GM19351 (cell line): ENCODE results near the gene CYP4F22.
"Not testable (repeated sequence)": the region's sequence is repeated elsewhere in the genome, so short reads cannot be mapped to it uniquely, and the experiment has no call there.

Experiments used
- ATAC-seq: cut with Tn5 transposase; IDR thresholded peaks from one replicate; pipeline ENCODE4 v1.9.1; 2021; ENCODE audit warnings: mild to moderate bottlenecking, moderate library complexity; ENCODE audit not compliant: unreplicated experiment

Gene CYP4F22

DNA sequence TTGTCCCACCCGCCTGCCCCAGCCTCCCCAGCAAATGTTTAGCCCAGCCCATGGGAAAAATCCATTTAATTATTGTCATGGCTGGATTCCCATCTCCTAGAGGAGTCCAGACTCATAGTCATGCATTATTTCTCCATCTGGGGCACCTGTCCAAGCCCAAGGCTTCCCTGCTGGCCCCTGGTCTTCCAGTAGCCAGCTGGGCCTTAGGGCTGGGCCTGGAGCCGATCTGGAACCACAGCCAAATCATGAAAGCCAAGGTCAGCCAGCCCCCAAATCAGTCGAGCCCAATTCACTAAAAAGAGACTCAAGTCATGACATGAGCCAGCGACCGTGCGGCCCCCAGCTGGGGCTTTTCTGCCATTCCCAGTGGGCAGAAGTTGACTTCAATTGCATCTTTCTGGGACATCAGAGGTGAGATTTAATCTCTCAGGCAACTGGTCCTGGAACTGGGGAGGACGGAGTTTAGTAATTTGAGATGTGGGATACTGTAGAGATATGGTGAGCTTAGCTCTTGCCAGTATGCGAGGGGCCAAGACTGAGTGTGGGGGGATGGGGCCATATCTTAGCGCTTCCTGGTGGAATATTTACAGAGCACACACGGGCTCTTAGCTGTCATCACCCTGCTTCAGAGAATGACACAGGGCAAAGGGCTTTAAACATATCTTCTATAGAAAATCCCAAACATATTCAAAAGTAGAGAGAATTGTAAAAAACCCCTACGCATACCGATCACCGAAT lies 19.7 kb upstream of the CYP4F22 start:
- ATAC-seq: no peak

DNA sequence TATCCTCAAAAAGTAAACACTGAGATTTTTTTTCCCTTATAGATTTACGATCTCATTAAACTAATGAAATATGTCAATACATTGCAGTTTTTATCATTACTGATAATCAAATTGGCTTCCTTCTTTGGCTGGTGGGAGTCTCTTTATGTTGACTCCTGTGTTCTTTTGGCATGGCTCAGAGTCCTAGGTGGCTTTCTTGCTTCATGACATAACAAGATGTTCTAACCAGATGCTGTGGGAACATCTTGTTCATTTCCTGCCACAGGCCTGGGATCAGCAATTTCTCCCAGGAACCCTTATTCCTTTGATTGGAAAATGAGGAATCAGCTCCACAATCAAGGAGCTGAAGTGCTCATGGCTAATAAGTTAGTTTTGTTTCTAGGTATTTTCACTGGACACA lies 13.2 kb upstream of the CYP4F22 start:
- no peak for ATAC-seq

DNA sequence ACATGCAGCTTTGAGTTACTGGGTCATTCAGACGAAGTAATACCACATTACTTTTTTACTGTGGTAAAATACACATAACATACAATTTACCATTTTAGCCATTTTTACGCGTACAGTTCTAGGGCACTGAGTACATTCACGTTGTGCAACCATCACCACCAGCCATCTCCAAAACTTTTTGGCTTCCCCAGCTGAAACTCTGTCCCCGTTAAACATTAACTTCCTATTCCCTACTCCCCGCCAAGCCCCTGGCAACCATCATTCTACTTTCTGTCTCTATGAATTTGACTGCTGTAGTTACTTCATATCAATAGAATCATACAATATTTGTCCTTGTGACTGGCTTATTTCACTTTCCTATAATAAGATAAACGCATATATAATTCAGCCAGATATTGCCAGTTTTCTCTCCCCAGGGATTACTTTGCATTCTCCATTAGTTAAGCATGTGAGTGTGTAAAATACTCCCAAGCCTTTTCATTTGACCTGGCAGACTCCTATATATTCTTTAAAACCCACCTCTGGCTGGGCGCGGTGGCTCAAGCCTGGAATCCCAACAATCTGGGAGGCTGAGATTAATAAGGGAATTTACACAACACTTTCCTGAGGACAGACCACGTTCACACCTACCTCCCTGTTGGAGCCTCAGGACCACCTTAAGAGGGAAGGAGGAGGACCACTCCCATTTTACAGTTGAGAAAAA lies 10.0 kb upstream of the CYP4F22 start:
- ATAC-seq: no peak

DNA sequence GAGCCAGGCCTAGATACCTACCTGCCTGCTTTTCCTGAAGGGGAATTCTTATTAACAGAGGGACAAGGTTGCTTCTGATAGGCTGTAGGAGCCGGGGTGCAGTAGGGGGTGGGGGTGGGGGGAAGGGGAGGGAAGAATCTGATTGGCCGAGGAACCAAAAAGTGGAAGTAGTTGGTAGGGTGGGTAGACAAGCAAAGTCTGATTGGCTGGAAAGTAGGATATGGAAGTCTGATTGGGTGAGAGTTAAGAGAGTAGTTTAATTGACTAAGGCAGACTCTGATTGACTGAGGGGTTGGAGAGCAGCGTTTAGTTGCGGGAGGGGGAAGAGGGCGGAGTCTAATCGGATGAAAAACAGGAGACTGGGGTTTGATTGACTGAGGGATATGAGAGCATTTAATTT lies 9.4 kb upstream of the CYP4F22 start:
- no peak for ATAC-seq

DNA sequence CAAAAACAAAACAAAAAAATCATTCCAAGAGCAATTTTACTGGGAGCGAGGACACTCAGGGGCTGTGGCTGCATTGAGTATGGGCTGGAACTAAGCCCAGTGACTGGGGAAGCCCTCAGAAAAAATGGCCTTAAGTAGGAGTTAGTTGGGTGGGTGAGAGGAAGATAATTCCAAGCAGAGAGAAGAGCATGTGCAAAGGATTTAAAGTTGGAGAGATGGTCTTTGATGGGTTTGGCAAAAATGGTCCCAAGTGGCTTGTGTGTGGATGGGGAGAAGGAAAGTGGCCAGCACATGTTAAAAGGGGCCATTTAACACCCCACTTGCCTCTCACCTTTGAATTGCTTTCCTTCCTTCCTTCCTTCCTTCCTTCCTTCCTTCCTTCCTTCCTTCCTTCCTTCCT lies 6.7 kb upstream of the CYP4F22 start:
- ATAC-seq: no peak

DNA sequence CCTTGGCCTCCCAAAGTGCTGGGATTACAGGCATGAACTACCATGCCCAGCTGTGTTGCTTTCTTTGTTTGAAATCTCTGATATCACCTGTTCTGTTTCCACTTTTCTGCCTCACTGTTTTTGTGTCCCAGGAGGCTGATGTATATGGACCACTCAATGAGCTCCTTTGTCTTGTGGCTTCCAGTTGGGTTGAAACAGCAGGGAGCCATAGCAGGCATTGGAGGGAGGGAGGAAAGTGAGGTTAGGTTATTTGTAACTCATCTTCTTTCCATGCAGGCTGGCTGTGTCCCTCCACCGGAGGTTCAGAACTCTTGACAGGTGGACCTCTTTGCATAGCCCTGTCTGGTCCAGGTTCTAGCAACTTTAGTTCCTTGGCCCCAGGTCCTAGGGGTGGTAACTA lies 6.1 kb upstream of the CYP4F22 start:
- ATAC-seq: no peak

DNA sequence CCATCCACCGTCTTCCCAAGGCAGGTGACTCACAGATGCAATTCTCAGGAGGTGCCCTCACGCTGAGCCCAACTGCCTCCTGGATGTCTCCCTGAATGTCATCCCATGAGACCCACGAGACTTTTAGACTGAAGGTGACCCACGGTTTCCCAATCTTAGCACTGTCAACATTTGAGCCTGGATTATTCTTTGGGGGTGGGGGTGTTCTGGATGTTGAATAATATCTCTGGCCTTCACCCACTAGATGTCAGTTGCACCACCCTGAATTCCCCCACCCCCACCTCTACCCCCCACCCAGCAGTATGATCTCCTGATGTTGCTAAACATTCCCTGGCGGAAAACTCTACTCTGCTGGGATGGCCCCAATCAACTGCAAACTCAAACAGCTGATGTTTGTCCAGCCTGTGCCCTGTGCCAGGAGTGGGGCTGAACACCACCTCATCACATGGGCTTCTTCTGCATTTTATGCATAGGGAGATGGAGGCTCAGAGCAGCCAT lies 2.2 kb upstream of the CYP4F22 start:
- ATAC-seq: no peak

DNA sequence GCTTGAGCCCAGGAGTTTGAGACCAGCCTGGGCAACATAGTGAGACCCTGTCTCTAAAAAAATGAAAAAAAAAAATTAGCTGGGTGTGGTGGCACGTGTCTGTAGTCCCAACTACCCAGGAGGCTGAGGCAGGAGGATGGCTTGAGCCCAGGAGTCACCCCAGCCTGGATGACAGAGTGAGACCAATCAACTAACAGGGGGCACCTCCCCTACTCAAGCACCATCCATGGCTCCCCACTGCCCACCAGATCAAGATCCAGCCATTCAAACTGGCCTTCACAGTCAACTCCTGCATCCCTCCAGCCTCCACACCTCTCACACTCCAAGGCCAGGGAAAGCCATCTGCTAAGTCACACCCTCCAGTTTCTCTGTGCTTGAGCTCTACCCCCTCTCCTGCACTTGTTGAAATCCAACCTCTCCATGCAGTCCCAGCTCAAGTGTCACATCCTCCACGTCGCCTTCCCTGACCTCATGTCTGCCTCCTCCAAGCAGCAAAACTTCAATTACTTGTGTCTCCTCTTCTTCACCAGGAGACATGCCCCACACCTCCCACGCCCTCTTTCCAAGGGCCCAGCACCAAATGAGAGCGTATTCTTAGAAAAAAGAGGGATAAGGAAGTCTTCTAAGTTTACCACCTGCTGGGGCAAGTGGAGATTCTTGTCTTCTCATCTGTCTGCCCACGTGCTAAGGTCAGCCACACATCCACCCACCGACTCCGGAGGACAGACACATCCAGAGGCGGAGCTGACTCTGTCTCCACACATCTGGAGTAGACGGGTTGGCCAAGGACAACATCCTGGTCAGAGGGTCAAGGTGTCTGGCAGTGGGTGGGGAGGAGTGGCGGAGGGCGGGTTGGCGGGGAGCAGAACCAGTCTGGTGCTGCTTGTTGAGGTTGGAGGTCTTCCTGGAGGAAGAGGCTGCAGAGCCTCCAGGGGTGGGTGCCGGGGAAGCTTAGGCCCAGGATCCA lies 974 bp upstream of the CYP4F22 start:
- no peak for ATAC-seq

DNA sequence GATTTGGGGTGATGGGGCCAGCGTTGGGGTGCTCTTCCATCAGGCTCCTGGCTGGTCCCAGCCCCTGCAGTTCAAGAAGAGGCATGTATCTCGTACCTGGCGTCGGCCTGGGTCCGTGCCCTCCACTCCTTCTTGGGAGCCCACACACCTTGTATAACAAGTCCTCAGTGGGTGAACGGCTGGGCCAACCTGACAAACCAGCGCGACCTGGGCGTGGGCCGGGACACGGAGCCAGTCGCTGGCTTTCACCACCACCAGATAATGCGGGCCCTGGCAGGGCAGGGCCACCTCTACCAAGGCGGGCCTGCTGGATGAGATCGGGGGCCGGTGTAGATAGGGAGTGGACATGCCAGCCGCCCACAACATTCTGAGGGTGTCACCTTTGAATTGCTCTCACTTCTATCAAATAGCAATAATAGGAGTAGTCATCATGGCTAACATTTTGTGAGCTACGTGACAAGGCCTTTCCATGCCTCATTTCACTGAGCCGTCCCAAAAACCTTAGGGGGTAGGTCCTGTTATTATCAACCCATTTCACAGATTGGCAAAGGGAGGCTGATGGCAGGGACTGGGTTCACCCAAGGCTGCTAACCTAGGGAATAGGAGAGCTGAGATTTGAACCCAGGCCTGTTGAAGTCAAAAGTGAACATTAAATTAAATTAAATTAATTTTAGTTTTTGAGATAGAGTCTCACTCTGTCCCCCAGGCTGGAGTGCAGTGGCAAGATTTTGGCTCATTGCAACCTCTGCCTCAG lies 3.5 kb downstream of the CYP4F22 start:
- ATAC-seq: no peak

DNA sequence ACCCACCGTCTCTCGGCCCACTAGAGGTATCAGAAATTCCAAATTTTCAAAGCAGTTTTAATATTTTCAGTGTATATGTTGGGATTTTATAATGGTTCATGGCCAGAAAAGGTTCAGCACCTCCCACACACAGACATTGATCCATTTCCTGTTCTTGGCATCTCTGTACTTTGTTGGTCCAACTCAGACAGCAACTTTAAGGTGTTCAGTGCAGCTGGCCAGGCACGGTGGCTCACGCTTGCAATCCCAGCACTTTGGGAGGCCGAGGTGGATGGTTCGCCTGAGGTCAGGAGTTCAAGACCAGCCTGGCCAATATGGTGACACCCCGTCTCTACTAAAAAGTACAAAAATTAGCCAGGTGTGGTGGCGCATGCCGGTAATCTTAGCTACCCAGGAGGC lies 6.9 kb downstream of the CYP4F22 start:
- not testable (repeated sequence) for ATAC-seq

DNA sequence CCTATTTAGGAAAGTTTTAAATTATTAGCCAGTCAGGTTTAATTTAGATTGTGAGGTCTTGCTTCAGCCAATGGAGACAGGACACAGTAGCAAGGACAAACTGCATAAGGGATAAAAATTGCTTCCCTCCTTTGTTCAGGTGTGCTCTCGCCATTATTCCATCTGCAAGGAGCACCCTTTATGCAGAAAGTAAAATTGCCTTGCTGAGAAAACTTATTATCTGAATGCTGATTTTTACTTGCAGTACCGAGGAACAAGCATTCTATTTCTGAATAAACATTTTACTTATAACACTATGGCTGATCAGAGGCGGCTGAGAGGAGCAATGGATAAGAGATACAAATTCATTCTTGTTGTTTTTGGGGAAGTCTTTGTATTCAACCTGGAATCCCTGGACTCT lies 8.0 kb downstream of the CYP4F22 start:
- ATAC-seq: no peak

DNA sequence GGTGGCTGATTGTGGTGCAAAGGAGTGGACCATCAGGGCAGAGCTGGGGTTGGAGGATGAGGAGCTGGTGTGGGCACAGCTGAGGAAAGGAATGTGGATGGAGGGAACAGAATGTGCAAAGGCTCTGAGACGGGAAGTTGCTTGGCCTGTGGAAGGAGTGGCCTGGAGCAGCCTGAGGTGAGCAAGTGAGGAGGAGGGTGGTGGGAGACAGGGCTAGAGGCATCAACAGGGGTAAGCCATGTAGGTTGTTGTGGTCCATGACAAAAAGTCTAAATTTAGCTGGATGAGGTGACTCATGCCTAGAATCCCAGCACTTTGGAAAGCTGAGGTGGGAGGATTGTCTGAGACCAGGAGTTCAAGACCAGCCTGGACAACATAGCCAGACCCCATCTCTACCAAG lies 9.5 kb downstream of the CYP4F22 start:
- ATAC-seq: no peak

DNA sequence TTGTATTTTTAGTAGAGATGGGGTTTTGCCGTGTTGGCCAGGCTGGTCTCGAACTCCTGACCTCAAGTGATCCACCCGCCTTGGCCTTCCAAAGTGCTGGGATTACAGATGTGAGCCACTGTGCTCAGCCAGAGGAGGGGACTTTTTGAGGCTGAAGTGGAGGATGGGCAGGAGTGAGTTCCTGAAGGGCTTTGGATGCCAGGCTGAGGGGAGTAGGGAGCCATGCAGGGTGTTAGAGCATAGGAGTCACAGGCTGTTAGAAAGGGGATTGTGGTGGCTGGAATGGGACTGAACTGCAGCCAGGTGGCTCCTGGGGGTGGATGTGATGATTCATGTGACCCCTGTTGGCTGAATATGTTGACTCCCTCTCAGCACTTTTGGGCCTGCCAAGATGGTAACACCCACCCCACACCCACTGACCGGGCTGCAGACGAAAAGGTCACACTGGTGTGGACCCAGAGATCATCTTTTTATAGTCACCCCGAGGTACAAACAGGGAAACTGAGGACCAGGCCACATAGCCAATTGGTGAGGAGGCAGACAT lies 11.2 kb downstream of the CYP4F22 start:
- ATAC-seq: no peak

DNA sequence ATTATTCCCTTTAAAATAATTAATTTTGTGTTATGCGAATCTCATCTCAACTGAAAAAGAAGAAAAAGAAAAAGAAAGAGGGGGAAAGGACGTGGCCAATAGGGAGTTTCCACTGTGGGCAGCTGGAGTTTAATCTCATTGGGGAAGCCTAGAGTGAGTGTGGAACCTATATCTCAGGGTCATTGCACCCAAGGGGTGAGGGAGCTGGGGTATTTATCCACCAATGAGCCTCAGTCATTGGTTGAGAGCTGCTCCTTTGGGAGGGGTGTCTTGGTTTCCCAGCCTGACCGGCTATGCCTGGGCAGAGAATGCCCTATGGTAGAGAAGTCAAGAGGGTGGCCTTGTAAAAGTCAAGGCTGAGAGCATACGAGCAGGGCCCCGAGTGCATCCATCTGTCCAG lies 16.5 kb downstream of the CYP4F22 start:
- no peak for ATAC-seq

DNA sequence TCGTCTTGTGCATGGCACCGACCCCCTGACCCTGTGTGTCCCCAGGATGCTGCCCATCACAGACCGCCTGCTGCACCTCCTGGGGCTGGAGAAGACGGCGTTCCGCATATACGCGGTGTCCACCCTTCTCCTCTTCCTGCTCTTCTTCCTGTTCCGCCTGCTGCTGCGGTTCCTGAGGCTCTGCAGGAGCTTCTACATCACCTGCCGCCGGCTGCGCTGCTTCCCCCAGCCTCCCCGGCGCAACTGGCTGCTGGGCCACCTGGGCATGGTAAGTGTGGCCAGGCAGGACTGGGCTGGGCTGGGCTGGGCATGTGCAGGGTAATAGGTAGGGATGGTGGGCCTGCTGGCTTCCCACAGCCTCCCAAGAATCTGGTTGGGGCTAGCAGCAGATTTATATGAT lies 17.0 kb downstream of the CYP4F22 start:
- ATAC-seq: no peak

DNA sequence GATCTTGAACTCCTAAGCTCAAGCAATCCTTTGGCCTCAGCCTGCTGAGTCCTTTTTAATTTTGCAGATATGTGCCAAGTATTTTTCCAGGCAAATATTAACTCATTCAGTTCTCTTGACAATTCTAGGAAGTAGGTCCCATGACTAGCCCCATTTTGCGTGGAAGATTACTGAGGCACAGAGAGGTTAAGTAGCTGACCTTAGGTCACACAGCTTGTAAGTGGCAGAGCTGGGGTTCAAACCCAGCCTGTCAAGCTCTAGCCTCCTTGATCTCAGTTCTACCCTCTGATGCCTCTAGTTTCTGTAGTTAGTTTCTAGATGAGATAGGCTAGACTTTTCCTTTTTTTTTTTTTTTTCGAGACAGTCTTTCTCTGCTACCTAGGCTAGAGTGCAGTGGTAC lies 18.1 kb downstream of the CYP4F22 start:
- ATAC-seq: no peak

DNA sequence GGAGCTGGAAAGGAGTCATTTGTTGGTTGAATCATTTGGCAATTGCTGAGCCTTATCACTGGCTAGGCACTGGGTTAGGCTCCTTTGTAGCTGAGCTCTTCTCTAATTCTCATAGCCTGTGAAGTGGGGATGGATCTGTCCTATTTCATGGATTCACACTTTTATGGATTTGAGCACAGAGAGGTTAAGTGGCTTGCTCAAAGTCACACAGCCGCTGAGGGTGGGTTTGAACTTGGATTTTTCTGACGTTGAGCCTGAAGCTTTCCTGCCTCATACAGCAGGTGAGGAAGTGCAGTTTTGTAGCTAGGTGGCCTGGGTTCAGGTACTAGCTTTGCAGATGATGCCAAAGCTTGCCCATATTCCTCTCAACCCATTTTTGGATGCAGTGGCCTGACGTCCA lies 19.4 kb downstream of the CYP4F22 start:
- no peak for ATAC-seq

DNA sequence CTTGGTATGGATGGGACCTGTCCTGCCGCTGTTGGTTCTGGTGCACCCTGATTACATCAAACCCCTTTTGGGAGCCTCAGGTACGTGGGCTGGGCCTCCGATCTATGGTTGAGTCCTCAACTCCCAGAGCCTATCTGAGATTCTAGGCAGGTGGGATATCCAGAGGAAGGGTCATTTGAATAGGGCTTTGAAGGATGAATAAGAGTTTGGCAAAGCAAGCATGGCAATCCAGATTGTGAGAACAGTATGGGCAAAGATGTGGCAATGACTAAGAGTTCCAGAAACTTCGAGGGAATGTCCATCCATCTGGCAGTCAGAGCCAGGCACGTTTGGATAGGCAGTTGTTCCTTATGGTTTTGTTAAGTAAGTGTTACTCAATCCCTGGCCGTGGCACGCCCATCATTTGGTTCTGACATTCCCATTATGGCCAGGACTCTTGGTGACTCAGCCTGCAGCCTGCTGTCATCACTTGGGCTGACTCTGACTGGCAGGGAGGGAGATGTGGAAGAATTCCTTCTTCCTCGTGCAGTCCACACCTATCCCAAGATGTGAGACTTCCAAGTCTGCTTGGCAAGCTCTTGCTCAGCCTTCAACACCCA lies 21.5 kb downstream of the CYP4F22 start:
- ATAC-seq: no peak

DNA sequence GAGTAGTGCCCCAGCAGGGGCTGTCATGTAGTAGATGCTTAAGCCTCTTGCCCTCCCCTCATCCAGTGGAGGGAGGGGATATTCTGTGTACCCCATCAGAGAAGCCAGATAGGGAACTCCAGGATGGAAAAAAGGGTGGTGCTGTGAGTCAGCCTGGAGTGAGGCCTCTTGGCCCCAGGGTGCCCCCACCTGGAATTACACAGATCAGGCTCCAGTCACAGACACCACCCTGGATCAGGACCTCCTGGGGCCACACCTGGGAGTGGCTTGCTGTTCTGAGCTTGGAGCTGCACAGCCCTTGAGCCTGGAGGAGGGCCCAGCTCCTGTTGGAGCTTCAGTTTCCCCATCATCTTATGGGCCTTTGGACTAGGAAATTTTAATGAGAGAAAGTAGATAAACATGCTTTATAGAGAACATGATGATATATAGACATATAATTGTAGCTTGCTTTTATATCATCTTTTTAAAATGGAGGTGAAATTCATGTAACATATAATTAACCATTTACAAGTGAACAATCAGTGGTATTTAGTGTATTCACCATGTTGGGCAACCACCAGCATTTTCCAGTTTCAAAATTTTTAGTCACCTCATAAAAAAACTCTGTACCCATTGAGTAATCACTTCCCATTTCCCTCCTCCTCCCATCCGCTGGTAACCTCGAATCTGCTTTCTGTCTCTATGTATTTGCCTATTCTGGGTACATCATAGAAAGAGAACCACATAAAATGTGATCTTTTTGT lies 24.6 kb downstream of the CYP4F22 start:
- ATAC-seq: no peak
